Panc1 (cell line): ENCODE data around the gene NUP210. TPM values are rescaled to one million over a fixed set of nuclear protein-coding genes. Genes with fewer than 3 reads are reported as not detected.

Experiments used
- ATAC-seq: fragments of 200-7000 bp; cut with Tn5 transposase; 2 replicates; pipeline ENCODE4 v1.9.1; 2020; ENCODE audit warnings: mild to moderate bottlenecking, moderate library complexity
- BruUV-seq: library from RNA; stranded (reverse); fragments of 400-500 nt; replicated peaks from 2 replicates; lab custom pipeline; 2021; lab: Mats Ljungman, UMichigan
- CTCF ChIA-PET: fragments of 300-600 bp; sonication (Branson Sonifier 250); formaldehyde crosslinking; loops from one replicate; lab custom pipeline; 2022; ENCODE audit warnings: antibody characterized with exemption; lab: Charles Lee
- POLR2A ChIA-PET: fragments of 300-600 bp; sonication (Branson Sonifier 250); formaldehyde crosslinking; loops from one replicate; lab custom pipeline; 2022; ENCODE audit warnings: antibody characterized with exemption; lab: Charles Lee
- DNase-seq: peaks from one replicate; pipeline ENCODE4 v3.0.0-alpha.2; 2010; ENCODE audit warnings: low read depth, low spot score
- H3K27ac ChIP-seq: 2 replicates; pipeline ENCODE4 v1.5.1; 2011; ENCODE audit warnings: mild to moderate bottlenecking, low read length, inconsistent platforms
- H3K27me3 ChIP-seq: fragments of 200-500 bp; sonication (Bioruptor generic); 2 replicates; pipeline ENCODE4 v1.6.0; 2014; ENCODE audit warnings: low read length, inconsistent platforms; ENCODE audit not compliant: control insufficient read depth, insufficient read depth
- H3K36me3 ChIP-seq: fragments of 200-500 bp; sonication (Bioruptor generic); 2 replicates; pipeline ENCODE4 v1.5.1; 2014; ENCODE audit warnings: inconsistent platforms, mild to moderate bottlenecking, low read length, moderate library complexity; ENCODE audit not compliant: control insufficient read depth, insufficient read depth
- H3K4me1 ChIP-seq: 2 replicates; pipeline ENCODE4 v1.5.1; 2011; ENCODE audit warnings: inconsistent platforms, mild to moderate bottlenecking, low read length, moderate library complexity; ENCODE audit not compliant: control insufficient read depth, insufficient read depth
- H3K4me3 ChIP-seq, 2 experiments: 2 replicates each; pipeline ENCODE4 v1.5.1; 2011 to 2012; ENCODE audit warnings: low read depth in 2 of 2, low read length in 2 of 2, mild to moderate bottlenecking in 2 of 2, inconsistent platforms in 1 of 2, moderate library complexity in 1 of 2
- H3K9me3 ChIP-seq: fragments of 200-500 bp; sonication (Bioruptor generic); 2 replicates; pipeline ENCODE4 v1.5.1; 2014; ENCODE audit warnings: low read depth, mild to moderate bottlenecking, inconsistent platforms, low read length, moderate library complexity; ENCODE audit not compliant: control insufficient read depth, insufficient read depth
- CTCF ChIP-seq: fragments of 450-650 bp; IDR thresholded peaks from 2 replicates; pipeline ENCODE4 v1.5.1; 2017; ENCODE audit warnings: mild to moderate bottlenecking
- POLR2AphosphoS5 ChIP-seq: IDR thresholded peaks from 2 replicates; pipeline ENCODE4 v1.6.1; 2012; ENCODE audit warnings: mild to moderate bottlenecking, low read depth, low read length, moderate library complexity
- REST ChIP-seq, 2 experiments: IDR thresholded peaks; 2 replicates each; pipeline ENCODE4 v1.6.1; 2011 to 2012; ENCODE audit warnings: low read depth in 2 of 2, control low read depth in 1 of 2, low read length in 1 of 2, mild to moderate bottlenecking in 1 of 2, moderate library complexity in 1 of 2; ENCODE audit not compliant: insufficient read depth in 1 of 2
- SIN3A ChIP-seq: IDR thresholded peaks from 2 replicates; pipeline ENCODE4 v1.6.1; 2012; ENCODE audit warnings: low read depth, mild to moderate bottlenecking, low read length, moderate library complexity, borderline replicate concordance; ENCODE audit not compliant: insufficient read depth
- TCF7L2 ChIP-seq: IDR thresholded peaks from 2 replicates; pipeline ENCODE4 v1.6.1; 2011; ENCODE audit warnings: mild to moderate bottlenecking, low read depth, low read length, inconsistent platforms
- in situ Hi-C: cut with HindIII; loops from 2 replicates; pipeline ENCODE4 v1.10.0; 2016; ENCODE audit warnings: low sequenced_read_pairs, low pct_unique_long_range_greater_than_20kb
- intact Hi-C: fragments of 100-400 bp; cut with micrococcal nuclease; formaldehyde crosslinking; loops from one replicate; pipeline ENCODE4 v1.10.0; 2022; ENCODE audit not compliant: unreplicated experiment
- total RNA-seq: library from RNA; stranded (reverse); gene quantifications from one replicate; pipeline ENCODE4 v1.2.1, GENCODE V29; 2021; ENCODE audit not compliant: unreplicated experiment

Gene NUP210
- total RNA-seq, 1 experiment from 2014 or later, result 36.8 TPM

GRCh38 chr3:13288732-13289718 is 131.1 kb downstream of the NUP210 start:
- BruUV-seq, result no TSS peak
- intact Hi-C loops, result no loop called here

More at GRCh38 chr3:13288732-13289718, 131.1 kb downstream of the NUP210 start:
- Histone ChIP-seq H3K9me3 (peaks cover 3% of the 10 kb centered on the region; the same call in 1 of the 2 replicates), H3K27ac (no peak overlapping the region), H3K4me3 (no peak overlapping the region), H3K4me1 (no peaks in the 10 kb centered on the region), H3K36me3 (no peaks in the 10 kb centered on the region), H3K27me3 (no peaks in the 10 kb centered on the region)
- no peak for DNase-seq
- TF ChIP-seq TCF7L2 (no peak), CTCF (no peak), POLR2AphosphoS5 (no peak), REST (IDR thresholded peaks at IDR 0.05; ENCODE audit: insufficient read depth in 1 of 2, low read depth in 2 of 2, low read length in 1 of 2) (no peak), SIN3A (no peak)
- POLR2A ChIA-PET, result no interaction called here
- no peak for ATAC-seq
- CTCF ChIA-PET, result no interaction called here
- in situ Hi-C loops, result no loop called here
